ENCODE results near the gene CUL3. TPM values are rescaled to one million over a fixed set of nuclear protein-coding genes. Genes with fewer than 3 reads are reported as not detected.

Gene CUL3
- total RNA-seq, 2 donors from 2014 or later: 83.9 to 88.3 TPM

- intact Hi-C loops (cut with DNase I): no loop called here
- TF ChIP-seq CTCF (IDR thresholded peaks at IDR 0.05): no peak
- Histone ChIP-seq H3K4me1 (no peaks in the 10 kb centered on the region), H3K36me3 (no peaks in the 10 kb centered on the region), H3K9ac (ENCODE audit: low read depth in 2 of 2, low read length in 2 of 2) (no peak overlapping the region), H3K27ac (no peak overlapping the region), H3K4me3 (no peak overlapping the region), H3K27me3 (no peaks in the 10 kb centered on the region), H3K9me3 (no peaks in the 10 kb centered on the region)
- DNase-seq: no peak
Measured at GRCh38 chr2:224598678-224599077, 13.5 kb upstream of the CUL3 start.

- H3K36me3 ChIP-seq: no peaks in the 10 kb centered on the region
- TF ChIP-seq CTCF (IDR thresholded peaks at IDR 0.05): no peak
- no peak overlapping the region for H3K9ac ChIP-seq (ENCODE audit: low read depth in 2 of 2, low read length in 2 of 2)
- no peaks in the 10 kb centered on the region for H3K4me1 ChIP-seq
- no peak overlapping the region for H3K4me3 ChIP-seq
- no peaks in the 10 kb centered on the region for H3K9me3 ChIP-seq
- H3K27ac ChIP-seq: no peak overlapping the region
- intact Hi-C loops (cut with DNase I): no loop called here
- DNase-seq: no peak
- H3K27me3 ChIP-seq: no peaks in the 10 kb centered on the region
Measured at GRCh38 chr2:224596289-224596688, 11.1 kb upstream of the CUL3 start.

GRCh38 chr2:224595518-224595917, 10.4 kb upstream of the CUL3 start:
- Histone ChIP-seq H3K27ac (no peak overlapping the region), H3K9ac (ENCODE audit: low read depth in 2 of 2, low read length in 2 of 2) (no peak overlapping the region), H3K27me3 (no peaks in the 10 kb centered on the region), H3K9me3 (no peaks in the 10 kb centered on the region), H3K4me3 (no peak overlapping the region), H3K4me1 (no peaks in the 10 kb centered on the region), H3K36me3 (no peaks in the 10 kb centered on the region)
- intact Hi-C loops (cut with DNase I): no loop called here
- no peak for DNase-seq
- no peak for TF ChIP-seq CTCF (IDR thresholded peaks at IDR 0.05)

- H3K9ac ChIP-seq (ENCODE audit: low read depth in 2 of 2, low read length in 2 of 2): no peak overlapping the region
- intact Hi-C loops (cut with DNase I): no loop called here
- no peaks in the 10 kb centered on the region for H3K4me1 ChIP-seq
- H3K27ac ChIP-seq: no peak overlapping the region
- no peaks in the 10 kb centered on the region for H3K36me3 ChIP-seq
- TF ChIP-seq CTCF (IDR thresholded peaks at IDR 0.05): no peak
- H3K27me3 ChIP-seq: no peaks in the 10 kb centered on the region
- no peak overlapping the region for H3K4me3 ChIP-seq
- no peak for DNase-seq
- H3K9me3 ChIP-seq: no peaks in the 10 kb centered on the region
Measured at GRCh38 chr2:224594840-224595239, 9.7 kb upstream of the CUL3 start.

GRCh38 chr2:224591220-224591619, 6.1 kb upstream of the CUL3 start:
- H3K36me3 ChIP-seq: no peaks in the 10 kb centered on the region
- H3K9ac ChIP-seq (ENCODE audit: low read depth in 2 of 2, low read length in 2 of 2): no peak overlapping the region
- H3K9me3 ChIP-seq: no peaks in the 10 kb centered on the region
- H3K27me3 ChIP-seq: no peaks in the 10 kb centered on the region
- H3K4me3 ChIP-seq: no peak overlapping the region
- intact Hi-C loops (cut with DNase I): no loop called here
- no peak for TF ChIP-seq CTCF (IDR thresholded peaks at IDR 0.05)
- DNase-seq: no peak
- H3K27ac ChIP-seq: no peak overlapping the region
- H3K4me1 ChIP-seq: no peaks in the 10 kb centered on the region

Measured in colonic mucosa (tissue), 4 donors.